ENCODE results near the gene LMX1A. TPM values are rescaled to one million over a fixed set of nuclear protein-coding genes. Genes with fewer than 3 reads are reported as not detected.

Gene LMX1A
- polyA plus RNA-seq, 1 donor from 2014 or later: 0.47 TPM

GRCh38 chr1:165169028-165169427 is 187.5 kb downstream of the LMX1A start:
- Histone ChIP-seq H3K9me3 (ENCODE audit: low read length) (no peaks in the 10 kb centered on the region), H3K27me3 (ENCODE audit: insufficient read depth, low read depth, low read length) (no peaks in the 10 kb centered on the region), H3K4me2 (ENCODE audit: low read length) (no peak overlapping the region), H3K79me2 (replicated peaks; ENCODE audit: insufficient read depth, low read length) (no peaks in the 10 kb centered on the region), H2AFZ (ENCODE audit: low read depth, low read length) (no peak overlapping the region), H3K9me2 (ENCODE audit: insufficient read depth, low read length) (no peaks in the 10 kb centered on the region), H4K20me1 (ENCODE audit: insufficient read depth) (no peaks in the 10 kb centered on the region), H3F3A (ENCODE audit: insufficient read depth, low read length, poor library complexity, severe bottlenecking) (no peaks in the 10 kb centered on the region), H3K4me3 (ENCODE audit: low read length) (no peak overlapping the region), H3K27ac (ENCODE audit: low read length) (no peak overlapping the region), H3K36me3 (ENCODE audit: insufficient read depth, low read length) (no peaks in the 10 kb centered on the region), H3K9ac (ENCODE audit: low read length) (no peak overlapping the region)
- TF ChIP-seq MXI1 (conservative IDR thresholded peaks at IDR 0.05; ENCODE audit: poor library complexity, severe bottlenecking): no peak
- no peak for TF ChIP-seq TAF1 (IDR thresholded peaks at IDR 0.05; ENCODE audit: low read depth)
- no peak for TF ChIP-seq EZH2 (IDR thresholded peaks at IDR 0.05; ENCODE audit: borderline replicate concordance, insufficient read depth, low read length, poor library complexity, severe bottlenecking)
- no peak for TF ChIP-seq RAD21 (conservative IDR thresholded peaks at IDR 0.05)
- TF ChIP-seq SMC3 (conservative IDR thresholded peaks at IDR 0.05; ENCODE audit: poor library complexity): no peak
- TF ChIP-seq EP300 (conservative IDR thresholded peaks at IDR 0.05; ENCODE audit: poor library complexity, severe bottlenecking): no peak
- TF ChIP-seq, protein P1, sequence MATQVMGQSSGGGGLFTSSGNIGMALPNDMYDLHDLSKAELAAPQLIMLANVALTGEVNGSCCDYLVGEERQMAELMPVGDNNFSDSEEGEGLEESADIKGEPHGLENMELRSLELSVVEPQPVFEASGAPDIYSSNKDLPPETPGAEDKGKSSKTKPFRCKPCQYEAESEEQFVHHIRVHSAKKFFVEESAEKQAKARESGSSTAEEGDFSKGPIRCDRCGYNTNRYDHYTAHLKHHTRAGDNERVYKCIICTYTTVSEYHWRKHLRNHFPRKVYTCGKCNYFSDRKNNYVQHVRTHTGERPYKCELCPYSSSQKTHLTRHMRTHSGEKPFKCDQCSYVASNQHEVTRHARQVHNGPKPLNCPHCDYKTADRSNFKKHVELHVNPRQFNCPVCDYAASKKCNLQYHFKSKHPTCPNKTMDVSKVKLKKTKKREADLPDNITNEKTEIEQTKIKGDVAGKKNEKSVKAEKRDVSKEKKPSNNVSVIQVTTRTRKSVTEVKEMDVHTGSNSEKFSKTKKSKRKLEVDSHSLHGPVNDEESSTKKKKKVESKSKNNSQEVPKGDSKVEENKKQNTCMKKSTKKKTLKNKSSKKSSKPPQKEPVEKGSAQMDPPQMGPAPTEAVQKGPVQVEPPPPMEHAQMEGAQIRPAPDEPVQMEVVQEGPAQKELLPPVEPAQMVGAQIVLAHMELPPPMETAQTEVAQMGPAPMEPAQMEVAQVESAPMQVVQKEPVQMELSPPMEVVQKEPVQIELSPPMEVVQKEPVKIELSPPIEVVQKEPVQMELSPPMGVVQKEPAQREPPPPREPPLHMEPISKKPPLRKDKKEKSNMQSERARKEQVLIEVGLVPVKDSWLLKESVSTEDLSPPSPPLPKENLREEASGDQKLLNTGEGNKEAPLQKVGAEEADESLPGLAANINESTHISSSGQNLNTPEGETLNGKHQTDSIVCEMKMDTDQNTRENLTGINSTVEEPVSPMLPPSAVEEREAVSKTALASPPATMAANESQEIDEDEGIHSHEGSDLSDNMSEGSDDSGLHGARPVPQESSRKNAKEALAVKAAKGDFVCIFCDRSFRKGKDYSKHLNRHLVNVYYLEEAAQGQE (IDR thresholded peaks at IDR 0.05; ENCODE audit: borderline replicate concordance): no peak
- no peak for TF ChIP-seq POLR2AphosphoS5 (IDR thresholded peaks at IDR 0.05)
- TF ChIP-seq, protein P2, sequence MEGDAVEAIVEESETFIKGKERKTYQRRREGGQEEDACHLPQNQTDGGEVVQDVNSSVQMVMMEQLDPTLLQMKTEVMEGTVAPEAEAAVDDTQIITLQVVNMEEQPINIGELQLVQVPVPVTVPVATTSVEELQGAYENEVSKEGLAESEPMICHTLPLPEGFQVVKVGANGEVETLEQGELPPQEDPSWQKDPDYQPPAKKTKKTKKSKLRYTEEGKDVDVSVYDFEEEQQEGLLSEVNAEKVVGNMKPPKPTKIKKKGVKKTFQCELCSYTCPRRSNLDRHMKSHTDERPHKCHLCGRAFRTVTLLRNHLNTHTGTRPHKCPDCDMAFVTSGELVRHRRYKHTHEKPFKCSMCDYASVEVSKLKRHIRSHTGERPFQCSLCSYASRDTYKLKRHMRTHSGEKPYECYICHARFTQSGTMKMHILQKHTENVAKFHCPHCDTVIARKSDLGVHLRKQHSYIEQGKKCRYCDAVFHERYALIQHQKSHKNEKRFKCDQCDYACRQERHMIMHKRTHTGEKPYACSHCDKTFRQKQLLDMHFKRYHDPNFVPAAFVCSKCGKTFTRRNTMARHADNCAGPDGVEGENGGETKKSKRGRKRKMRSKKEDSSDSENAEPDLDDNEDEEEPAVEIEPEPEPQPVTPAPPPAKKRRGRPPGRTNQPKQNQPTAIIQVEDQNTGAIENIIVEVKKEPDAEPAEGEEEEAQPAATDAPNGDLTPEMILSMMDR (IDR thresholded peaks at IDR 0.05; ENCODE audit: poor library complexity, severe bottlenecking): no peak

DNA sequence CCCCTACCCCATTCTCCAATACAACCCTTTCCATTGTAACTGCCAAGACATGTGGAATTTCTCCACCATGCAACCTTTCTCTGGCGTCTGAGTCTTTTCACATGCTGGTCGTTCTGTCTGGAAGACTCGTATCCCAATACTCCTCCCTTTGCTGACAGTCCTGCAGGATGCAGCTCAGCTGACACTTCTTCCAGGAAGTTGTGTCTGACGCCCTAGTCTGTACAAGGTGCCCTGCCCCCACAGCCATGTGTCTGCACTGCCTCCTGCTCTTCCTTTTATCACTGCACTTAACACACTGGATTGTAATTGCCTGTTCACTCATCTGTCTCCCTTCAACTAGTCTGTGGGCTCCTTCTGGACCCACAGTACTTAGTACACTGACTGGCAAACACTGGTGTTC is 188.0 kb downstream of the LMX1A start:
- TF ChIP-seq, protein P2 (IDR thresholded peaks at IDR 0.05; ENCODE audit: poor library complexity, severe bottlenecking): no peak
- TF ChIP-seq, protein P1 (IDR thresholded peaks at IDR 0.05; ENCODE audit: borderline replicate concordance): no peak
- TF ChIP-seq RAD21 (conservative IDR thresholded peaks at IDR 0.05) (no peak), EP300 (conservative IDR thresholded peaks at IDR 0.05; ENCODE audit: poor library complexity, severe bottlenecking) (no peak), EZH2 (IDR thresholded peaks at IDR 0.05; ENCODE audit: borderline replicate concordance, insufficient read depth, low read length, poor library complexity, severe bottlenecking) (no peak), TAF1 (IDR thresholded peaks at IDR 0.05; ENCODE audit: low read depth) (no peak), POLR2AphosphoS5 (IDR thresholded peaks at IDR 0.05) (no peak), SMC3 (conservative IDR thresholded peaks at IDR 0.05; ENCODE audit: poor library complexity) (no peak), MXI1 (conservative IDR thresholded peaks at IDR 0.05; ENCODE audit: poor library complexity, severe bottlenecking) (no peak)
- Histone ChIP-seq H3K9me2 (ENCODE audit: insufficient read depth, low read length) (no peaks in the 10 kb centered on the region), H3K9me3 (ENCODE audit: low read length) (no peaks in the 10 kb centered on the region), H2AFZ (ENCODE audit: low read depth, low read length) (no peak overlapping the region), H3K9ac (ENCODE audit: low read length) (no peak overlapping the region), H3F3A (ENCODE audit: insufficient read depth, low read length, poor library complexity, severe bottlenecking) (no peaks in the 10 kb centered on the region), H4K20me1 (ENCODE audit: insufficient read depth) (no peaks in the 10 kb centered on the region), H3K27ac (ENCODE audit: low read length) (no peak overlapping the region), H3K36me3 (ENCODE audit: insufficient read depth, low read length) (no peaks in the 10 kb centered on the region), H3K79me2 (replicated peaks; ENCODE audit: insufficient read depth, low read length) (no peaks in the 10 kb centered on the region), H3K4me3 (ENCODE audit: low read length) (no peak overlapping the region), H3K27me3 (ENCODE audit: insufficient read depth, low read depth, low read length) (no peaks in the 10 kb centered on the region), H3K4me2 (ENCODE audit: low read length) (no peak overlapping the region)

Data from neural cell (in vitro differentiated cells).